LNCAP (cell line): Measurements from ENCODE around the gene ZCWPW1.

Experiments
- CTCF ChIP-seq: fragments of 450-650 bp; IDR thresholded peaks from 2 replicates; pipeline ENCODE4 v1.5.1; 2017; ENCODE audit warnings: mild to moderate bottlenecking

The ZCWPW1 gene

GRCh38 chr7:100435401-100436304 lies 7.2 kb upstream of the ZCWPW1 start:
- no peak for TF ChIP-seq CTCF

DNA sequence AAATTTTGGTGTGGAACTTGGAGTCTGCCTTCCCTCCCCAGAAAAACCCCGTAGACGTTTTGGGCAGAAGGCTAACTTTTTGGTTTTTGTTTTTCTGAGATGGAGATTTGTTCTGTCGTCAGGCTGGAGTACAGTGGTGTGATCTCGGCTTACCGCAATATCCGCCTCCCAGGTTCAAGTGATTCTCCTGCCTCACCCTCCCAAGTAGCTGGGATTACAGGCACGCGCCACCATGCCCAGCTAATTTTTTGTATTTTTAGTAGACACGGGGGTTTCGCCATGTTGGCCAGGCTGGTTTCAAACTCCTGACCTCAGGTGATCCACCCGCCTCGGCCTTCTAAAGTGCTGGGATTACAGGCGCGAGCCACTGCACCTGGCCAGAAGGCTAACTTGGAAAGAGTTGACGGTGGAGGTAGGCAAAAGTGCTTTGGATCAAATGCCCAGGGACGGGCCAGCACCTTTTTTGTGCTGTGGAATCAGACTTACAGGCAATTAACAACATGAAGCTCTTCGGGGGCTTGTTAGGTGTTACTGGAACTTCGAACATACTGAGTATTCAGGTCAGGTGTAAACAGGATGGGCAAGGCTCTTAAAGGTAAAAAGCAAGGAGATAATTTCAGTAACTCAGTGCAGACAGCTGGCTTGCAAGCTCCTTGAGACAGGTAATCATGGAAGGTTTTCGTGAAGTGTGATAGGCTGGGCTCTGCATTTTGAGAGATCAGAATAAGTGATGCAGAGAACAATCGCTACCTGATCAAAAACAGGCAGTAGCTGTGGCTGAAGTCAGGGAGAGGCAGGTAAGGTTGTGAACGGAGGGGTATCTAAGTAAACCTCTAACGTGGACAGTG lies 6.0 kb upstream of the ZCWPW1 start:
- no peak for TF ChIP-seq CTCF

- TF ChIP-seq CTCF = no peak
These were observed 5.2 kb upstream of the ZCWPW1 start for GRCh38 chr7:100433592-100434296.

GRCh38 chr7:100433276-100433591 lies 4.7 kb upstream of the ZCWPW1 start:
- TF ChIP-seq CTCF = no peak

GRCh38 chr7:100432621-100433275 lies 4.2 kb upstream of the ZCWPW1 start:
- no peak for TF ChIP-seq CTCF

DNA sequence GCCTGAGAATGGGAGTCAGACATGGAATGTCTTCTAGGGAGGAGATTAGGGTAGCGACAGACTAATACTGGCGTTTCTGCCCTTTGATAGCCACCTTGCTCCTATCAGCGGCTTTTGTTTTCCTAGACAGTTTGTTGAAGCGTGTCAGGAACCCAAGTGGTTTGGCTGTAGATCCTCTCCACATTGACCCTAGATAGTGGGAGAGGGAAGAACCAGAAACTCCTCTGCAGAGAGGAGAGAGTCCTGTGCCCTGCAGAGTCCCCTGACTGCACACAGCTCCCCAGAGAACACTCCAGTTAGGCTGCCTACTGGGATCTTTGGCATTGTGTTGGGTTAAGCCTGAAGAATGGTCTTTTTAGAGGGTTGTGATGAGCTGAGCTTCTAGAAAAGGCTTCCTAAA lies 3.5 kb upstream of the ZCWPW1 start:
- TF ChIP-seq CTCF = no peak

DNA sequence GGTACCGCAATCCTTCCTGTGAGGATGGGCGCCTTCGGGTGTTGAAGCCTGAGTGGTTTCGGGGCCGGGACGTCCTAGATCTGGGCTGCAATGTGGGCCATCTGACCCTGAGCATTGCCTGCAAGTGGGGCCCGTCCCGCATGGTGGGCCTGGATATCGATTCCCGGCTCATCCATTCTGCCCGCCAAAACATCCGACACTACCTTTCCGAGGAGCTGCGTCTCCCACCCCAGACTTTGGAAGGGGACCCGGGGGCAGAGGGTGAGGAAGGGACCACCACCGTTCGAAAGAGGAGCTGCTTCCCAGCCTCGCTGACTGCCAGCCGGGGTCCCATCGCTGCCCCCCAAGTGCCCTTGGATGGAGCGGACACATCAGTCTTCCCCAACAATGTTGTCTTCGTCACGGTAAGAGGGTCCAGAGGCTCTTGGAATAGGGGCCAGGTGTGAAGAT lies 2.8 kb upstream of the ZCWPW1 start:
- TF ChIP-seq CTCF = no peak
